NCI-H774 (cell line): ENCODE results near the gene RPL18.

Experiments used
- DNase-seq: peaks from one replicate; lab custom pipeline; 2025; lab: John Stamatoyannopoulos, UW

RPL18 gene

GRCh38 chr19:48630296-48631063 is 11.5 kb upstream of the RPL18 start:
- no peak for DNase-seq

- no peak for DNase-seq
These were observed 10.8 kb upstream of the RPL18 start for GRCh38 chr19:48629599-48630295.

GRCh38 chr19:48629297-48629598 is 10.3 kb upstream of the RPL18 start:
- DNase-seq: no peak

GRCh38 chr19:48628486-48629296 is 9.7 kb upstream of the RPL18 start:
- DNase-seq: no peak

- no peak for DNase-seq
These were observed 8.9 kb upstream of the RPL18 start for GRCh38 chr19:48627865-48628314.

GRCh38 chr19:48627201-48627864 is 8.4 kb upstream of the RPL18 start:
- DNase-seq: no peak

- no peak for DNase-seq
These were observed 6.9 kb upstream of the RPL18 start for GRCh38 chr19:48625891-48626327.

- DNase-seq: no peak
These were observed 6.1 kb upstream of the RPL18 start for GRCh38 chr19:48624791-48625723.

GRCh38 chr19:48624067-48624594 is 5.2 kb upstream of the RPL18 start:
- peak; percentile 98 for DNase-seq

GRCh38 chr19:48623556-48624066 is 4.6 kb upstream of the RPL18 start:
- no peak for DNase-seq

- no peak for DNase-seq
These were observed 961 bp upstream of the RPL18 start for GRCh38 chr19:48619692-48620585.

- DNase-seq: no peak
These were observed 581 bp downstream of the RPL18 start for GRCh38 chr19:48618278-48618915.

- DNase-seq: no peak
These were observed 1.6 kb downstream of the RPL18 start for GRCh38 chr19:48617146-48617937.

- no peak for DNase-seq
These were observed 2.4 kb downstream of the RPL18 start for GRCh38 chr19:48616491-48617056.

GRCh38 chr19:48616041-48616436 is 2.9 kb downstream of the RPL18 start:
- no peak for DNase-seq

- DNase-seq: no peak
These were observed 3.5 kb downstream of the RPL18 start for GRCh38 chr19:48615231-48616040.
